Measurements from ENCODE around the gene MEIS2.

Gene MEIS2

GRCh38 chr15:36878684-36879262 lies 221.6 kb downstream of the MEIS2 start:
- Histone ChIP-seq H3K4me3 (ENCODE audit: low read length in 2 of 2) (no peak overlapping the region), H3K9ac (ENCODE audit: low read length in 2 of 2) (no peak overlapping the region), H3K9me3 (ENCODE audit: control insufficient read depth in 2 of 2, low read length in 2 of 2) (no peaks in the 10 kb centered on the region), H3K36me3 (ENCODE audit: control insufficient read depth in 2 of 2, insufficient read depth in 2 of 2, low read length in 2 of 2) (no peaks in the 10 kb centered on the region), H3K27me3 (ENCODE audit: control insufficient read depth in 1 of 2, insufficient read depth in 2 of 2, low read length in 2 of 2) (peaks cover 31 to 48% of the 10 kb centered on the region in 2 donors), H3K27ac (ENCODE audit: low read length) (no peak overlapping the region), H3K4me1 (ENCODE audit: control insufficient read depth, insufficient read depth, low read length) (peaks cover 7% of the 10 kb centered on the region)

DNA sequence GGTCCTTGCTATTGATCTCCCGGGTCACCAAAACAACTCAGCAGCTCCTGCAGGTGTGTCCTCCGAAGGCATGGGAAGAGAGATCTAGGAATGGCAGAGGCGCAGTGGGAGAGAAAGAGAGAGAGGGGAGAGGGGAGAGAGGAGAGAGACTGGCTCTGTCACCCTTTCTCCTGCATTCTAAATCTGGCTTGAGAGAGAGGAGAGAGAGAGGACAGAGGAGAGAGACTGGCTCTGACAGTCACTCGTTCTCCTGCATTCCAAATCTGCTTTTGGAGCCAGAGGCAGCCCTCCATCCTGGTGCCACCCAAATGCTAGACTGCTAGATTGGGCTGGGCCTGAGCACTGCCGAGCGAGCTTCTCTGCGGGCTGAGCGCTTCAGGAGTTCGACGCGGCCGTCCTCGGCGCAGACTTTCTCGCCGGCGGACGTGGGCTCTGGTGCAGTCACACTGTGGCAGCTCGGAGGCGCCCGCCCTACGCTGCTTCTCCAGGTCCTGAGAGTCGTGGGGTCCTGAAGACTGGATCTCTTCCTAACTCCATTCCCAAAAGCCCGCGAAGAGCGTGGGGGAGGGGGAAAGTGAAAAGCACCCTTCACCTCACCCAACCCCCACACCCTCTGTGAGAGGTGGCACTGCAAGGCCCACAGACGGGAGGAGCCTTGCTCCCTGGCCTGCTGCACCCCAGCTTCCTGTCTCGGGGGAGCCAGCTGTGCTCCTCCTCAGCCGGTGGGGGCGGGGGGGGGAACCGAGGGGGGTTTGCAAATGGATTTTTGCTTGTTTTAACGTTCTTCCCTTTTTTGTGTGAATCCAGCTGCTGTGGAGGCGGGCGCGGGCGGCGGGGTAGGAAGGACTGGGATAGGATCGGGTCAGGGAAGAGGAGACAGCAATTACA lies 222.3 kb downstream of the MEIS2 start:
- Histone ChIP-seq H3K4me1 (ENCODE audit: control insufficient read depth, insufficient read depth, low read length) (peaks cover 7% of the 10 kb centered on the region), H3K27me3 (ENCODE audit: control insufficient read depth in 1 of 2, insufficient read depth in 2 of 2, low read length in 2 of 2) (peaks cover 31 to 44% of the 10 kb centered on the region in 2 donors), H3K9me3 (ENCODE audit: control insufficient read depth in 2 of 2, low read length in 2 of 2) (no peaks in the 10 kb centered on the region), H3K9ac (ENCODE audit: low read length in 2 of 2) (no peak overlapping the region), H3K4me3 (ENCODE audit: low read length in 2 of 2) (no peak overlapping the region), H3K36me3 (ENCODE audit: control insufficient read depth in 2 of 2, insufficient read depth in 2 of 2, low read length in 2 of 2) (no peaks in the 10 kb centered on the region), H3K27ac (ENCODE audit: low read length) (no peak overlapping the region)

GRCh38 chr15:36877294-36877693 lies 223.1 kb downstream of the MEIS2 start:
- Histone ChIP-seq H3K27ac (ENCODE audit: low read length) (no peak overlapping the region), H3K4me1 (ENCODE audit: control insufficient read depth, insufficient read depth, low read length) (peaks cover 2% of the 10 kb centered on the region), H3K4me3 (ENCODE audit: low read length in 2 of 2) (no peak overlapping the region), H3K36me3 (ENCODE audit: control insufficient read depth in 2 of 2, insufficient read depth in 2 of 2, low read length in 2 of 2) (no peaks in the 10 kb centered on the region), H3K9me3 (ENCODE audit: control insufficient read depth in 2 of 2, low read length in 2 of 2) (no peaks in the 10 kb centered on the region), H3K27me3 (ENCODE audit: control insufficient read depth in 1 of 2, insufficient read depth in 2 of 2, low read length in 2 of 2) (peaks cover 23 to 36% of the 10 kb centered on the region in 2 donors), H3K9ac (ENCODE audit: low read length in 2 of 2) (no peak overlapping the region)

DNA sequence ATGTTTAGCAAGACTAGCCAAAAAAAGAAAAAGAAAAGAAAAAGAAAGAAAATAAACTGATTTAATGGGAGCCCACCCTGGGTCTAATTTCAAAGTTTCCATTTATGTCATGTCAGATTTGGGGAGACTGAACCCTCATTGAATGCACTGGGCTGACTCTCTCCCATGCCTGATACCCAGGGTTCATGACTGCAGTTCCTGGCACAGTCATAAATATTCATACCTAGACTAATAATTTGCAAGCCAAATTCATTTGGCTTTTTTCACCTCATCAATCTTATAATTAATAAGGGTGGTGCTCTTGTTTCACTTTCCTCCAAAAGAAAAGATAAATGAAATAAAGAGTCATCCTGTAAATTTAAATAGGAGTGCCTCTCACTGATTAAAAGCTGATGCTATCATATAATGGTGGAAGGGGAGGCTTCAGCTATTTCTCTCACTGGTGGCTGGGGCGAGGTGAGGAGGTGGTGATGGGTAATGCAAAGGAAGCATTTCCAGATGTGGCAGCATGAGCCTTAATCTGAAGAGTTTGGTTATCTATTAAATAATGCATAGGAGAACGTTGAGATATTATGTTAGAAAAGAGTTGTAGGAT lies 224.5 kb downstream of the MEIS2 start:
- H3K27ac ChIP-seq (ENCODE audit: low read length): no peak overlapping the region
- H3K36me3 ChIP-seq (ENCODE audit: control insufficient read depth in 2 of 2, insufficient read depth in 2 of 2, low read length in 2 of 2): no peaks in the 10 kb centered on the region
- no peak overlapping the region for H3K4me3 ChIP-seq (ENCODE audit: low read length in 2 of 2)
- H3K9ac ChIP-seq (ENCODE audit: low read length in 2 of 2): no peak overlapping the region
- peaks cover 13 to 22% of the 10 kb centered on the region in 2 donors for H3K27me3 ChIP-seq (ENCODE audit: control insufficient read depth in 1 of 2, insufficient read depth in 2 of 2, low read length in 2 of 2)
- peaks cover 2% of the 10 kb centered on the region for H3K4me1 ChIP-seq (ENCODE audit: control insufficient read depth, insufficient read depth, low read length)
- no peaks in the 10 kb centered on the region for H3K9me3 ChIP-seq (ENCODE audit: control insufficient read depth in 2 of 2, low read length in 2 of 2)

DNA sequence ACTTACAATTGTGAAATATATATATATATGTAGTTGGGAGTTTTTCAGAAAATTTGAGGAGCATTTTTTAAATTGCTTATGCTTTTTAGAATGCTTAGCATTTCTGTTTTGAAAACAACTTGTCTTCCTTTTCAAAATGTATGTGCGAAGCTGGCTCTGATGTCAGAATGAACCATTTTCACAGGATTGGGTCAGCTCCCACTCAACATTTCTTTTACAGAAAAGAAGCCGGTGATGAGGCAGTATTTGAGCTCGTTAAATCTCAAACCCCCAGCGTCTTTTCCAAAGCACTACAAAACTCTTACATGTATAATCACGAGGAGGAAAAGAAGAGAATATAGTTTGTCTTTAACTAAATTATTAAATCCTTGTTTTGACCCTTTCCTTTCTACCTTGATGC lies 225.4 kb downstream of the MEIS2 start:
- peaks cover 4 to 13% of the 10 kb centered on the region in 2 donors for H3K27me3 ChIP-seq (ENCODE audit: control insufficient read depth in 1 of 2, insufficient read depth in 2 of 2, low read length in 2 of 2)
- no peaks in the 10 kb centered on the region for H3K4me1 ChIP-seq (ENCODE audit: control insufficient read depth, insufficient read depth, low read length)
- H3K9me3 ChIP-seq (ENCODE audit: control insufficient read depth in 2 of 2, low read length in 2 of 2): no peaks in the 10 kb centered on the region

GRCh38 chr15:36867436-36867835 lies 232.9 kb downstream of the MEIS2 start:
- H3K9ac ChIP-seq (ENCODE audit: low read length in 2 of 2): no peak overlapping the region
- no peaks in the 10 kb centered on the region for H3K4me1 ChIP-seq (ENCODE audit: control insufficient read depth, insufficient read depth, low read length)
- H3K4me3 ChIP-seq (ENCODE audit: low read length in 2 of 2): no peak overlapping the region
- no peaks in the 10 kb centered on the region for H3K36me3 ChIP-seq (ENCODE audit: control insufficient read depth in 2 of 2, insufficient read depth in 2 of 2, low read length in 2 of 2)
- no peaks in the 10 kb centered on the region for H3K9me3 ChIP-seq (ENCODE audit: control insufficient read depth in 2 of 2, low read length in 2 of 2)
- H3K27me3 ChIP-seq (ENCODE audit: control insufficient read depth in 1 of 2, insufficient read depth in 2 of 2, low read length in 2 of 2): no peaks in the 10 kb centered on the region
- no peak overlapping the region for H3K27ac ChIP-seq (ENCODE audit: low read length)

More for the DNA sequence above, 225.4 kb downstream of the MEIS2 start:
- Histone ChIP-seq H3K27ac (ENCODE audit: low read length) (no peak overlapping the region), H3K4me3 (ENCODE audit: low read length in 2 of 2) (no peak overlapping the region), H3K9ac (ENCODE audit: low read length in 2 of 2) (no peak overlapping the region), H3K36me3 (ENCODE audit: control insufficient read depth in 2 of 2, insufficient read depth in 2 of 2, low read length in 2 of 2) (no peaks in the 10 kb centered on the region)

GRCh38 chr15:36866896-36867295 lies 233.5 kb downstream of the MEIS2 start:
- H3K4me1 ChIP-seq (ENCODE audit: control insufficient read depth, insufficient read depth, low read length): no peaks in the 10 kb centered on the region
- no peak overlapping the region for H3K9ac ChIP-seq (ENCODE audit: low read length in 2 of 2)
- H3K27me3 ChIP-seq (ENCODE audit: control insufficient read depth in 1 of 2, insufficient read depth in 2 of 2, low read length in 2 of 2): no peaks in the 10 kb centered on the region
- no peaks in the 10 kb centered on the region for H3K9me3 ChIP-seq (ENCODE audit: control insufficient read depth in 2 of 2, low read length in 2 of 2)
- H3K36me3 ChIP-seq (ENCODE audit: control insufficient read depth in 2 of 2, insufficient read depth in 2 of 2, low read length in 2 of 2): no peaks in the 10 kb centered on the region
- H3K27ac ChIP-seq (ENCODE audit: low read length): no peak overlapping the region
- H3K4me3 ChIP-seq (ENCODE audit: low read length in 2 of 2): no peak overlapping the region

GRCh38 chr15:36863570-36863969 lies 236.8 kb downstream of the MEIS2 start:
- H3K4me3 ChIP-seq (ENCODE audit: low read length in 2 of 2): no peak overlapping the region
- H3K27ac ChIP-seq (ENCODE audit: low read length): no peak overlapping the region
- no peak overlapping the region for H3K9ac ChIP-seq (ENCODE audit: low read length in 2 of 2)
- H3K27me3 ChIP-seq (ENCODE audit: control insufficient read depth in 1 of 2, insufficient read depth in 2 of 2, low read length in 2 of 2): no peaks in the 10 kb centered on the region
- H3K9me3 ChIP-seq (ENCODE audit: control insufficient read depth in 2 of 2, low read length in 2 of 2): no peaks in the 10 kb centered on the region
- no peaks in the 10 kb centered on the region for H3K4me1 ChIP-seq (ENCODE audit: control insufficient read depth, insufficient read depth, low read length)
- no peaks in the 10 kb centered on the region for H3K36me3 ChIP-seq (ENCODE audit: control insufficient read depth in 2 of 2, insufficient read depth in 2 of 2, low read length in 2 of 2)

- Histone ChIP-seq H3K9ac (ENCODE audit: low read length in 2 of 2) (no peak overlapping the region), H3K27me3 (ENCODE audit: control insufficient read depth in 1 of 2, insufficient read depth in 2 of 2, low read length in 2 of 2) (no peaks in the 10 kb centered on the region), H3K9me3 (ENCODE audit: control insufficient read depth in 2 of 2, low read length in 2 of 2) (no peaks in the 10 kb centered on the region), H3K4me1 (ENCODE audit: control insufficient read depth, insufficient read depth, low read length) (no peaks in the 10 kb centered on the region), H3K36me3 (ENCODE audit: control insufficient read depth in 2 of 2, insufficient read depth in 2 of 2, low read length in 2 of 2) (no peaks in the 10 kb centered on the region), H3K27ac (ENCODE audit: low read length) (no peak overlapping the region), H3K4me3 (ENCODE audit: low read length in 2 of 2) (no peak overlapping the region)
Observed at GRCh38 chr15:36860792-36861191, 239.6 kb downstream of the MEIS2 start.

DNA sequence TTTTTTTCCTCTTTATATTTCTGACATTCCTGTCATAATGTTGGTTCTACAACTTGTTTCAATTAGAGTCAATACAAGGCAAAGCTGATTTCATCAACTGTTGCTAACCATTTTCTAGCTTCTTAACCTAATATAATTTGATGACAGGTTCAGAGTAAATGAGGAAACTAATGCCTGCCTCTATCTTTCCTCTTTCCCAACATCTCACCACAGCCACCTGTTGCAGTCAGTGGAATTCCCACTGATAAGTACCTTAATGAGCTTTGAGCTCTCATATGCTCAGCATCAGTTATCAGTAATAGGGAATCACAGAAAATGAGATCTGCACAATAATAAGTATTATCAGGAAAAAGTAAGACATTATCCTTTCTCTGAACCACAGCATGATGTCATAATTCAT lies 241.9 kb downstream of the MEIS2 start:
- no peak overlapping the region for H3K9ac ChIP-seq (ENCODE audit: low read length in 2 of 2)
- no peaks in the 10 kb centered on the region for H3K27me3 ChIP-seq (ENCODE audit: control insufficient read depth in 1 of 2, insufficient read depth in 2 of 2, low read length in 2 of 2)
- no peak overlapping the region for H3K27ac ChIP-seq (ENCODE audit: low read length)
- no peak overlapping the region for H3K4me3 ChIP-seq (ENCODE audit: low read length in 2 of 2)
- no peaks in the 10 kb centered on the region for H3K36me3 ChIP-seq (ENCODE audit: control insufficient read depth in 2 of 2, insufficient read depth in 2 of 2, low read length in 2 of 2)
- no peaks in the 10 kb centered on the region for H3K9me3 ChIP-seq (ENCODE audit: control insufficient read depth in 2 of 2, low read length in 2 of 2)
- no peaks in the 10 kb centered on the region for H3K4me1 ChIP-seq (ENCODE audit: control insufficient read depth, insufficient read depth, low read length)

Data from stomach smooth muscle (tissue), 2 donors.